BJ (cell line): ENCODE data around the gene PRRT4. TPM values are rescaled to one million over a fixed set of nuclear protein-coding genes. Genes with fewer than 3 reads are reported as not detected.

Experiments used
- CTCF ChIA-PET: fragments of 350-600 bp; formaldehyde crosslinking; extraction: SDS; loops from one replicate; lab custom pipeline; 2021; ENCODE audit warnings: antibody characterized with exemption, inconsistent platforms; lab: Yijun Ruan, JAX
- POLR2A ChIA-PET: fragments of 300-600 bp; sonication (Branson Sonifier 250); formaldehyde crosslinking; extraction: SDS; loops from one replicate; lab custom pipeline; 2021; ENCODE audit warnings: antibody characterized with exemption; lab: Charles Lee
- DNase-seq: peaks from one replicate; pipeline ENCODE4 v3.0.0-alpha.2; 2011; ENCODE audit warnings: low read depth
- H3K27me3 ChIP-seq: 2 replicates; pipeline ENCODE4 v1.6.0; 2011; ENCODE audit warnings: low read length; ENCODE audit not compliant: control insufficient read depth, insufficient read depth
- H3K36me3 ChIP-seq: 2 replicates; pipeline ENCODE4 v1.5.1; 2011; ENCODE audit warnings: low read length; ENCODE audit not compliant: control insufficient read depth, insufficient read depth
- H3K4me3 ChIP-seq: 2 replicates; pipeline ENCODE4 v1.5.1; 2011; ENCODE audit warnings: low read depth, mild to moderate bottlenecking, control low read depth, low read length
- polyA plus RNA-seq: library from polyadenylated mRNA; depleted of rRNA; stranded (reverse); fragments of >200 nt; gene quantifications from 2 replicates; pipeline ENCODE4 v1.2.3, GENCODE V29; 2011
- TF ChIP-seq, protein P1 (sequence below): IDR thresholded peaks from 2 replicates; pipeline ENCODE4 v1.5.1; 2011; ENCODE audit warnings: low read depth, mild to moderate bottlenecking, control low read depth, inconsistent platforms, low read length, moderate library complexity; ENCODE audit not compliant: insufficient read depth

PRRT4 gene
- polyA plus RNA-seq, 1 experiment, result 0.07 TPM

DNA sequence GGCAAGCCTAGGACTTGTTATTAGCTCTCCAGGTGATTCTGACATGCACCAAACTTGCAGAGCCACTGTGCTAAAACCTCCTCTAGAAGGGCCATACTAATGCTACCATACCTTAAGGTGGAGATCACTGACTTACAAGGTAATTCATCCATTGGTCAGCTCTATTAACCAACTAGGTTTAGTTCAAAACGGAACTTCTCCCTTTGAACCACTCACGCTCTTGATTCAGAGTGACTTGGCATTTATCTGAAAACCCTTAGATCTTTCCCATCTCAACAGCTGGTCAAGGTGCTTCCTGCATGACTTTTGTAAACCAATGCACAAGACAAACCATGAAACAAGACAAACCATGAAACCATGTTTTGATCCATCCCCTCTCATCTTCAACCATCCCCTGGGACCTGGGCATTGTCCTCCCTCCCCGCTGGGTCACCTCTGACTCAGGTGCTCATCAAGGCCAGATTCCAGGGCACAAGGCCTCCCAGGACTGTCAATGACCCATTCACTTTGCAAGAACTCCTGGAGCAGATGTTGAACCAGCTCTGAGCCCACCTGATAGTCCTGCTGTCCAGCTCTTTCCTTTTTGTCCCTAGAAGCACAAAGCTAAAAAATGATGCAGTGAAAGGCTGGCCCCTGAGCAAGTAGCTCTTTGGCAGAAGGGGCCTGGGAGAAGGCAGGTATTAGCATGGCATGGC lies 29.5 kb upstream of the PRRT4 start:
- ChIA-PET POLR2A (no interaction called here), CTCF (interaction anchor here (0.8 to 16.7 kb wide), 9 partner anchors 8 to 493 kb away, joined by 3 to 422 read pairs (median 7); partner anchors contain the start of gene RBM28)
- H3K4me3 ChIP-seq, result no peak overlapping the region
- TF ChIP-seq, protein P1, sequence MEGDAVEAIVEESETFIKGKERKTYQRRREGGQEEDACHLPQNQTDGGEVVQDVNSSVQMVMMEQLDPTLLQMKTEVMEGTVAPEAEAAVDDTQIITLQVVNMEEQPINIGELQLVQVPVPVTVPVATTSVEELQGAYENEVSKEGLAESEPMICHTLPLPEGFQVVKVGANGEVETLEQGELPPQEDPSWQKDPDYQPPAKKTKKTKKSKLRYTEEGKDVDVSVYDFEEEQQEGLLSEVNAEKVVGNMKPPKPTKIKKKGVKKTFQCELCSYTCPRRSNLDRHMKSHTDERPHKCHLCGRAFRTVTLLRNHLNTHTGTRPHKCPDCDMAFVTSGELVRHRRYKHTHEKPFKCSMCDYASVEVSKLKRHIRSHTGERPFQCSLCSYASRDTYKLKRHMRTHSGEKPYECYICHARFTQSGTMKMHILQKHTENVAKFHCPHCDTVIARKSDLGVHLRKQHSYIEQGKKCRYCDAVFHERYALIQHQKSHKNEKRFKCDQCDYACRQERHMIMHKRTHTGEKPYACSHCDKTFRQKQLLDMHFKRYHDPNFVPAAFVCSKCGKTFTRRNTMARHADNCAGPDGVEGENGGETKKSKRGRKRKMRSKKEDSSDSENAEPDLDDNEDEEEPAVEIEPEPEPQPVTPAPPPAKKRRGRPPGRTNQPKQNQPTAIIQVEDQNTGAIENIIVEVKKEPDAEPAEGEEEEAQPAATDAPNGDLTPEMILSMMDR, result no peak
- peaks cover 8% of the 10 kb centered on the region for H3K27me3 ChIP-seq
- H3K36me3 ChIP-seq, result peaks cover 27% of the 10 kb centered on the region
- no peak for DNase-seq

GRCh38 chr7:128389618-128390329 lies 28.3 kb upstream of the PRRT4 start:
- POLR2A ChIA-PET, result no interaction called here

GRCh38 chr7:128389085-128389617 lies 27.7 kb upstream of the PRRT4 start:
- H3K27me3 ChIP-seq, result peaks cover 8% of the 10 kb centered on the region
- peaks cover 14% of the 10 kb centered on the region for H3K36me3 ChIP-seq
- no peak overlapping the region for H3K4me3 ChIP-seq
- CTCF ChIA-PET, result interaction anchor here (0.9 to 16.7 kb wide), 7 partner anchors 10 to 72 kb away, joined by 3 to 422 read pairs (median 12); partner anchors contain the start of gene RBM28
- TF ChIP-seq, protein P1, result no peak
- no peak for DNase-seq
- POLR2A ChIA-PET, result no interaction called here

More at GRCh38 chr7:128389618-128390329, 28.3 kb upstream of the PRRT4 start:
- Histone ChIP-seq H3K4me3 (no peak overlapping the region), H3K27me3 (peaks cover 8% of the 10 kb centered on the region), H3K36me3 (peaks cover 19% of the 10 kb centered on the region)
- DNase-seq, result no peak
- TF ChIP-seq, protein P1, result no peak
- CTCF ChIA-PET, result interaction anchor here (0.9 to 16.7 kb wide), 8 partner anchors 9 to 72 kb away, joined by 3 to 422 read pairs (median 8); partner anchors contain the start of gene RBM28

DNA sequence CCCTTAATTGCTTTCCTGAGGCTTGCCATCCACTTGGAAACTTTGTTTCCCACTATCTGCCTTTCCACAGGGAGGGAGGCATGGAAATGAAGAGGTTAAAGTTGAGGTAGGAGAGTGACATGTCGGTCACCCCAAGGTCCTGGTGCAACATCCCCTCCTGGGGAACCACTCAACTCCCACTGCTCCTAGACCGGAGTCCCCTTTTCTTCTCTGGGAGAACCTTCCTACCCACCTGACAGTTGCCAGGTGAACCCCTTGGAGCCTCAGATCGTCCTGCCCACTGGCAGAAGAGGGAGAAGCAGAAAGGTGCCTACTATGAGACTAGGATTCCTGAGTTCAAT lies 26.6 kb upstream of the PRRT4 start:
- Histone ChIP-seq H3K36me3 (peaks cover 8% of the 10 kb centered on the region), H3K4me3 (no peak overlapping the region), H3K27me3 (peaks cover 8% of the 10 kb centered on the region)
- CTCF ChIA-PET, result interaction anchor here (0.6 to 16.7 kb wide), 22 partner anchors 10 to 823 kb away, joined by 3 to 422 read pairs (median 6); partner anchors contain the start of genes IMPDH1, PRRT4 and RBM28
- POLR2A ChIA-PET, result no interaction called here
- no peak for DNase-seq
- TF ChIP-seq, protein P1, result no peak
